Measurements from ENCODE around the gene COL15A1.

COL15A1 gene

DNA sequence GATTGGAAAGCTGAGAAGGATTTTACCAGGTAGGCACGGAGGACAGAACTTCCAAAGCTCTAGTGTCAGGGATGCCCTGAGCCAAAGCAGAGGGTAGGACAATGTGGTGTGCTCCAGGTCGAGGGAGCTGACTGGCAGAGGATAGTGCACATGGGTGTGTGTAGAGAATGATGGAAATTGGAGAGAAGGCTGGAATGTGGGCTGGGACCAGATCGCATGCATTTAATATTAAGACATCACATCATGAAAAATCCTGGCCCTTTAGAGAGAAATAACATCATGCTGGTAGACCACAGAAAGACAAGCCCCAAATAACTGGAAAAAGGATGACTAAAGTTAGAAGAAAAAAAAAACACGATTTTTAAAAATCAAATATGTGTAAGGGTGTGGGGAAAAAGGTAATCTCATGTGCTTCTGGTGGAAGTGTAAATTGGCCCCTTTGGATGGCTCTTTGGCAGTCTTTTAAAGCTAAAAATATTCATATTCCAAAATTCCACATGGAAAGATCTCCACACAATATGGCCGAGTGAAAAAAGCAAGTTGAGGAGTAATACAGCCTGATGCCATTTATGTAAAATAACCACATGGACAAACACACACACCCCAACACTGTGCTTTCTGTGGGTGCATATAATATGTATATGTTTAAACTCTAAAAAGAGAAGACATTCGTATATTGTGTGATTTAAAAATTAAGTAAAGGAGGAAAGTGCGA lies 94.2 kb downstream of the COL15A1 start:
- Histone ChIP-seq H3K79me2 (ENCODE audit: low read length) (no peaks in the 10 kb centered on the region), H3K27me3 (replicated peaks; ENCODE audit: insufficient read depth, low read length) (no peaks in the 10 kb centered on the region), H3K4me1 (ENCODE audit: low read length) (peaks cover 13% of the 10 kb centered on the region), H2AFZ (ENCODE audit: low read length) (no peak overlapping the region), H3K9me2 (replicated peaks; ENCODE audit: insufficient read depth, low read length) (no peaks in the 10 kb centered on the region), H3K9ac (ENCODE audit: low read length) (no peak overlapping the region), H3K4me3 (ENCODE audit: low read length) (no peak overlapping the region), H3F3A (ENCODE audit: insufficient read depth, low read length) (no peaks in the 10 kb centered on the region), H3K9me3 (replicated peaks; ENCODE audit: insufficient read depth, low read length) (no peaks in the 10 kb centered on the region), H4K20me1 (ENCODE audit: insufficient read depth, low read length) (no peaks in the 10 kb centered on the region), H3K4me2 (ENCODE audit: low read depth, low read length) (no peak overlapping the region), H3K36me3 (replicated peaks; ENCODE audit: insufficient read depth, low read length) (no peaks in the 10 kb centered on the region), H3K27ac (ENCODE audit: low read length) (no peak overlapping the region)
- TF ChIP-seq EZH2phosphoT487 (IDR thresholded peaks at IDR 0.05; ENCODE audit: low read length) (no peak), EZH2 (optimal IDR thresholded peaks at IDR 0.05; ENCODE audit: low read depth, low read length) (no peak)
- TF ChIP-seq, protein P1, sequence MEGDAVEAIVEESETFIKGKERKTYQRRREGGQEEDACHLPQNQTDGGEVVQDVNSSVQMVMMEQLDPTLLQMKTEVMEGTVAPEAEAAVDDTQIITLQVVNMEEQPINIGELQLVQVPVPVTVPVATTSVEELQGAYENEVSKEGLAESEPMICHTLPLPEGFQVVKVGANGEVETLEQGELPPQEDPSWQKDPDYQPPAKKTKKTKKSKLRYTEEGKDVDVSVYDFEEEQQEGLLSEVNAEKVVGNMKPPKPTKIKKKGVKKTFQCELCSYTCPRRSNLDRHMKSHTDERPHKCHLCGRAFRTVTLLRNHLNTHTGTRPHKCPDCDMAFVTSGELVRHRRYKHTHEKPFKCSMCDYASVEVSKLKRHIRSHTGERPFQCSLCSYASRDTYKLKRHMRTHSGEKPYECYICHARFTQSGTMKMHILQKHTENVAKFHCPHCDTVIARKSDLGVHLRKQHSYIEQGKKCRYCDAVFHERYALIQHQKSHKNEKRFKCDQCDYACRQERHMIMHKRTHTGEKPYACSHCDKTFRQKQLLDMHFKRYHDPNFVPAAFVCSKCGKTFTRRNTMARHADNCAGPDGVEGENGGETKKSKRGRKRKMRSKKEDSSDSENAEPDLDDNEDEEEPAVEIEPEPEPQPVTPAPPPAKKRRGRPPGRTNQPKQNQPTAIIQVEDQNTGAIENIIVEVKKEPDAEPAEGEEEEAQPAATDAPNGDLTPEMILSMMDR (IDR thresholded peaks at IDR 0.05; ENCODE audit: low read length): no peak
- DNase-seq: no peak

DNA sequence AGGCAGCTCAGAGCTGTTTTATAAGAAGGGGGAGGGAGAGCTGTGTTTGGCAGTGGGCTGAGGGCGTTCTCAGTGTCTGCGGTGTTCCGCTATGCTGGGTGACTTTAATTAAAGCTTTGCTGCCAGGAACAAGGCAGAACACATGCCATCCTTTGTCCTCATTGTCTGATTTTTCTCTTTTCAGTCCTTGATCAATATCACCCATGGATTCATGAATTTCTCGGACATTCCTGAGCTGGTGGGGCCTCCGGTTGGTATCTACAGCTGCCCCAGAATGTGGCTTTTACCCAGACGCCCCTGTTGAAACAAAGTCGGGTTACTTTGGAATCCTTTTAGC lies 94.7 kb downstream of the COL15A1 start:
- no peak for TF ChIP-seq EZH2 (optimal IDR thresholded peaks at IDR 0.05; ENCODE audit: low read depth, low read length)
- TF ChIP-seq, protein P1 (IDR thresholded peaks at IDR 0.05; ENCODE audit: low read length): no peak
- no peak for TF ChIP-seq EZH2phosphoT487 (IDR thresholded peaks at IDR 0.05; ENCODE audit: low read length)
- no peaks in the 10 kb centered on the region for H3F3A ChIP-seq (ENCODE audit: insufficient read depth, low read length)
- no peak overlapping the region for H3K9ac ChIP-seq (ENCODE audit: low read length)
- no peak overlapping the region for H2AFZ ChIP-seq (ENCODE audit: low read length)
- H3K27ac ChIP-seq (ENCODE audit: low read length): no peak overlapping the region
- H4K20me1 ChIP-seq (ENCODE audit: insufficient read depth, low read length): no peaks in the 10 kb centered on the region
- no peaks in the 10 kb centered on the region for H3K79me2 ChIP-seq (ENCODE audit: low read length)
- no peaks in the 10 kb centered on the region for H3K9me2 ChIP-seq (replicated peaks; ENCODE audit: insufficient read depth, low read length)
- H3K4me1 ChIP-seq (ENCODE audit: low read length): peaks cover 9% of the 10 kb centered on the region
- H3K4me3 ChIP-seq (ENCODE audit: low read length): no peak overlapping the region
- H3K9me3 ChIP-seq (replicated peaks; ENCODE audit: insufficient read depth, low read length): no peaks in the 10 kb centered on the region
- no peak overlapping the region for H3K4me2 ChIP-seq (ENCODE audit: low read depth, low read length)
- H3K27me3 ChIP-seq (replicated peaks; ENCODE audit: insufficient read depth, low read length): no peaks in the 10 kb centered on the region
- DNase-seq: no peak
- no peaks in the 10 kb centered on the region for H3K36me3 ChIP-seq (replicated peaks; ENCODE audit: insufficient read depth, low read length)

DNA sequence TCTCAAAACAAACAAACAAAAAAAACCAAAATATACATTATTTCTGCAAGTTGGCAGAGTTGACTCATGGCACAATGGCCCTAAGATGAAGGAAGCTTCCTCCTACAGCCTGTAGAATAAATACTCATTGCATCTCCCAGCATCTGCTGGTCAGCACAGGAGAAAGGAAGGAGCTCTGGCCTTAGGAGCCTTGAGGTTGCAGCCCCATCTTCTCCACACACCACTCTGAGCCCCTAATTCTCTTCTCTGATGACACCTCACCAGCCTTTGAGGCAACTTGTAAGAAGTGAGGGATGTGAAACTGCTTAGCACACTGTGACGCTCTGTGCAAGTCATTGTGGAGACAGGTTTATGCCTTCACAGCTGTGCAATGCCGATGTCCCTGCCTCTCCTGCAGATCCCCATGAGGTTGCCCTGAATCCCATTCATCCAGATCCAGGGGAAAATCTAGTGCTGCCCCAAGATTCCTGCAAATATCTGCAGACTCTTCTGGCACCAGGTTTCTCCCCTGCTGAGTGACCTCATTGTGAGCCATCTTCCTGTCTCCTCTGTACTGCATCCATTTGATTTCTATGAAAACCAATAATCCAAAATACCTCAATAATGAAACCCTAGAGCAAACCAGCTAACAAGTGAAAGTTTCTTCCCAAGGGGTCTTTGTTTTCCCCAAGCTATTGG lies 95.9 kb downstream of the COL15A1 start:
- Histone ChIP-seq H2AFZ (ENCODE audit: low read length) (no peak overlapping the region), H3K79me2 (ENCODE audit: low read length) (no peaks in the 10 kb centered on the region), H4K20me1 (ENCODE audit: insufficient read depth, low read length) (no peaks in the 10 kb centered on the region), H3K27ac (ENCODE audit: low read length) (no peak overlapping the region), H3F3A (ENCODE audit: insufficient read depth, low read length) (no peaks in the 10 kb centered on the region), H3K4me3 (ENCODE audit: low read length) (no peak overlapping the region), H3K9me2 (replicated peaks; ENCODE audit: insufficient read depth, low read length) (no peaks in the 10 kb centered on the region), H3K9me3 (replicated peaks; ENCODE audit: insufficient read depth, low read length) (no peaks in the 10 kb centered on the region), H3K4me2 (ENCODE audit: low read depth, low read length) (no peak overlapping the region), H3K9ac (ENCODE audit: low read length) (no peak overlapping the region), H3K4me1 (ENCODE audit: low read length) (no peaks in the 10 kb centered on the region), H3K36me3 (replicated peaks; ENCODE audit: insufficient read depth, low read length) (no peaks in the 10 kb centered on the region), H3K27me3 (replicated peaks; ENCODE audit: insufficient read depth, low read length) (no peaks in the 10 kb centered on the region)
- TF ChIP-seq EZH2 (optimal IDR thresholded peaks at IDR 0.05; ENCODE audit: low read depth, low read length) (no peak), EZH2phosphoT487 (IDR thresholded peaks at IDR 0.05; ENCODE audit: low read length) (no peak)
- TF ChIP-seq, protein P1 (IDR thresholded peaks at IDR 0.05; ENCODE audit: low read length): no peak
- peak; percentile 16 for DNase-seq
